ENCODE results near the gene AAGAB.

DNA sequence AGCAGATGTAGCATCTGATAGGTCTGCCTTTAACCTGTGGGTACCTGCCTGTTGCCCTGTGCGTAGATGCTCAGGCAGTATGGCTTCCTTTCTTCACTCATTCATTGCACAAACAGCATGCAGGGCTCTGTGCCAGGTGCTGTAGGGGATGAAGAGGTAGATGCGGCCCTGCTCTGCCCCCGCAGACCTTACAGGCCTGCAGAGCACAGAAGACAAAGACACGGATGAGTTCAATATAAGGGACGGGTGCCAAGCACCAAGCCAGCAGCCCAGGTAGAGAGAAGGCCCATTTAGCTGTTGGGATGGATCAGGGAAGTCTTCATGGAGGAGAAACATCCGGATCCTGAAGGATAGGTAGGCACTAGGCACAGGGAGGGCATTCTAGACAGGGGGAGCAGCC, 69.4 kb downstream of the AAGAB start:
- TF ChIP-seq, protein P1, sequence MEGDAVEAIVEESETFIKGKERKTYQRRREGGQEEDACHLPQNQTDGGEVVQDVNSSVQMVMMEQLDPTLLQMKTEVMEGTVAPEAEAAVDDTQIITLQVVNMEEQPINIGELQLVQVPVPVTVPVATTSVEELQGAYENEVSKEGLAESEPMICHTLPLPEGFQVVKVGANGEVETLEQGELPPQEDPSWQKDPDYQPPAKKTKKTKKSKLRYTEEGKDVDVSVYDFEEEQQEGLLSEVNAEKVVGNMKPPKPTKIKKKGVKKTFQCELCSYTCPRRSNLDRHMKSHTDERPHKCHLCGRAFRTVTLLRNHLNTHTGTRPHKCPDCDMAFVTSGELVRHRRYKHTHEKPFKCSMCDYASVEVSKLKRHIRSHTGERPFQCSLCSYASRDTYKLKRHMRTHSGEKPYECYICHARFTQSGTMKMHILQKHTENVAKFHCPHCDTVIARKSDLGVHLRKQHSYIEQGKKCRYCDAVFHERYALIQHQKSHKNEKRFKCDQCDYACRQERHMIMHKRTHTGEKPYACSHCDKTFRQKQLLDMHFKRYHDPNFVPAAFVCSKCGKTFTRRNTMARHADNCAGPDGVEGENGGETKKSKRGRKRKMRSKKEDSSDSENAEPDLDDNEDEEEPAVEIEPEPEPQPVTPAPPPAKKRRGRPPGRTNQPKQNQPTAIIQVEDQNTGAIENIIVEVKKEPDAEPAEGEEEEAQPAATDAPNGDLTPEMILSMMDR (IDR thresholded peaks at IDR 0.05 in 2 of 3, conservative IDR thresholded peaks at IDR 0.05 in 1 of 3; ENCODE audit: borderline replicate concordance in 1 of 3, insufficient read depth in 1 of 3, low read depth in 2 of 3, low read length in 2 of 3): no peak
- TF ChIP-seq POLR2A (IDR thresholded peaks at IDR 0.05; ENCODE audit: borderline replicate concordance, extremely low read depth, insufficient read depth, insufficient read length): no peak
- TF ChIP-seq EZH2 (IDR thresholded peaks at IDR 0.05): no peak
- TF ChIP-seq POLR2AphosphoS5 (IDR thresholded peaks at IDR 0.05; ENCODE audit: low read depth, low read length): no peak
- no peak for TF ChIP-seq RAD21 (IDR thresholded peaks at IDR 0.05; ENCODE audit: low read depth)
- TF ChIP-seq TCF7L2 (IDR thresholded peaks at IDR 0.05; ENCODE audit: borderline replicate concordance, extremely low read depth, insufficient read depth, insufficient read length): no peak
- TF ChIP-seq, protein P2, sequence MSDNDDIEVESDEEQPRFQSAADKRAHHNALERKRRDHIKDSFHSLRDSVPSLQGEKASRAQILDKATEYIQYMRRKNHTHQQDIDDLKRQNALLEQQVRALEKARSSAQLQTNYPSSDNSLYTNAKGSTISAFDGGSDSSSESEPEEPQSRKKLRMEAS (IDR thresholded peaks at IDR 0.05): no peak

Data from HCT116 (cell line).